ENCODE measurements around the gene ERBB4. TPM values are rescaled to one million over a fixed set of nuclear protein-coding genes. Genes with fewer than 3 reads are reported as not detected.

The ERBB4 gene
- total RNA-seq, 1 experiment from 2014 or later: not detected

DNA sequence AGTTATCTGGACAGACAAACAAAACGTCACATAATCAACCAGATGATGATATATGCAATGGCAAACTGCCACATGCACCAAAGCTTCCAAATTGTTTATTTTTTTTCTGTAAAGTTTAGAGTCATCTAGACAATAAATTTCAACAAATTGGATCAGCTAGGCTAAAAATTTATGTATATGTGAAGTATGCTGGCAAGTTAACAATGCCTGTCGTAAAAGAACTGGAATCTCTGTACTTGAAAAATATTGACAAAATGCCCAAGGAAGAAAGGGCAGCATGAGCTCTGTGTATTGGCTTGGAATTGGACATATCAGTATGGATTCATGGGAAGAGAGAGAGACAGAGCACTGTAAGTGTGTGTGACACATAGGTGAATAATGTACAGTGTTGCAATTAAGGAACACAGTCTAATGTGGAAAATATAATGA is 309.8 kb downstream of the ERBB4 start:
- no peaks in the 10 kb centered on the region for H3K9me3 Mint-ChIP-seq (ENCODE audit: unreplicated experiment)
- no peak overlapping the region for H3K4me3 Mint-ChIP-seq (ENCODE audit: unreplicated experiment)
- no peak for TF ChIP-seq CTCF (IDR thresholded peaks at IDR 0.05; ENCODE audit: unreplicated experiment)
- peaks cover 70% of the 10 kb centered on the region for H3K27me3 Mint-ChIP-seq (ENCODE audit: insufficient read depth, unreplicated experiment)
- CTCF ChIA-PET: no interaction called here
- intact Hi-C loops (cut with micrococcal nuclease): no loop called here
- H3K27ac Mint-ChIP-seq (ENCODE audit: low read depth, unreplicated experiment): no peak overlapping the region
- no TSS peak for BruUV-seq (replicated peaks)
- H3K36me3 Mint-ChIP-seq (ENCODE audit: insufficient read depth, unreplicated experiment): no peaks in the 10 kb centered on the region
- POLR2A ChIA-PET: interaction anchor here (1.2 kb wide), 1 partner anchor 11 kb away, joined by 4 read pairs; no protein-coding TSS in a partner anchor
- DNase-seq (ENCODE audit: unreplicated experiment): peak; percentile 5
- H3K4me1 Mint-ChIP-seq (ENCODE audit: insufficient read depth, unreplicated experiment): peaks cover 6% of the 10 kb centered on the region

- Mint-ChIP-seq H3K4me3 (ENCODE audit: unreplicated experiment) (no peak overlapping the region), H3K27me3 (ENCODE audit: insufficient read depth, unreplicated experiment) (peaks cover 76% of the 10 kb centered on the region), H3K27ac (ENCODE audit: low read depth, unreplicated experiment) (no peak overlapping the region), H3K36me3 (ENCODE audit: insufficient read depth, unreplicated experiment) (no peaks in the 10 kb centered on the region), H3K9me3 (ENCODE audit: unreplicated experiment) (no peaks in the 10 kb centered on the region), H3K4me1 (ENCODE audit: insufficient read depth, unreplicated experiment) (peaks cover 6% of the 10 kb centered on the region)
- no TSS peak for BruUV-seq (replicated peaks)
- TF ChIP-seq CTCF (IDR thresholded peaks at IDR 0.05; ENCODE audit: unreplicated experiment): no peak
- intact Hi-C loops (cut with micrococcal nuclease): no loop called here
- ChIA-PET POLR2A (interaction anchor here (0.6 to 0.9 kb wide), 2 partner anchors 12 to 415 kb away, joined by 3 to 4 read pairs; no protein-coding TSS in a partner anchor), CTCF (interaction anchor here (0.6 to 1.1 kb wide), 2 partner anchors 295 to 1875 kb away, joined by 3 read pairs; no protein-coding TSS in a partner anchor)
- peak; percentile 87 for DNase-seq (ENCODE audit: unreplicated experiment)
Observed at GRCh38 chr2:212227755-212228154, 310.8 kb downstream of the ERBB4 start.

DNA sequence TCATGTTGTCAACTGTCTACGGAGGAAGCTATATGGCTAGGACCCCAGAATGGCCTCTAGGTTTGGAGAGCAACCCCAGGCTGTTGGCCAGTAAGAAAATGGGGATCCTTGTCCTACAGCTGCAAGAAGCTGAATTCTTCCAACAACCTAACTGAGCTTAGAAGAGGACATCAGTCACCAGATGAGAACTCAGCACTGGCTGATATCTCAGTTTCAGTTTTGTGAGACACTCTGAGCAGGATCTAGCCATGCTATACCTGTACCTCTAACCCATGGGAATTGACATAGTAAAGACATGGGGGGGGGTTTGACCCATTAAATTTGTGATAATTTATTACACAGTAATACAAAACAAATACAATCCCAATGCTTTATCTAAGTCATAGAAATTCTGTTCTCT is 312.5 kb downstream of the ERBB4 start:
- CTCF ChIA-PET: no interaction called here
- H3K27ac Mint-ChIP-seq (ENCODE audit: low read depth, unreplicated experiment): no peak overlapping the region
- DNase-seq (ENCODE audit: unreplicated experiment): no peak
- POLR2A ChIA-PET: no interaction called here
- intact Hi-C loops (cut with micrococcal nuclease): no loop called here
- H3K36me3 Mint-ChIP-seq (ENCODE audit: insufficient read depth, unreplicated experiment): no peaks in the 10 kb centered on the region
- peaks cover 76% of the 10 kb centered on the region for H3K27me3 Mint-ChIP-seq (ENCODE audit: insufficient read depth, unreplicated experiment)
- H3K4me1 Mint-ChIP-seq (ENCODE audit: insufficient read depth, unreplicated experiment): peaks cover 6% of the 10 kb centered on the region
- BruUV-seq (replicated peaks): no TSS peak
- TF ChIP-seq CTCF (IDR thresholded peaks at IDR 0.05; ENCODE audit: unreplicated experiment): no peak
- no peaks in the 10 kb centered on the region for H3K9me3 Mint-ChIP-seq (ENCODE audit: unreplicated experiment)
- no peak overlapping the region for H3K4me3 Mint-ChIP-seq (ENCODE audit: unreplicated experiment)

DNA sequence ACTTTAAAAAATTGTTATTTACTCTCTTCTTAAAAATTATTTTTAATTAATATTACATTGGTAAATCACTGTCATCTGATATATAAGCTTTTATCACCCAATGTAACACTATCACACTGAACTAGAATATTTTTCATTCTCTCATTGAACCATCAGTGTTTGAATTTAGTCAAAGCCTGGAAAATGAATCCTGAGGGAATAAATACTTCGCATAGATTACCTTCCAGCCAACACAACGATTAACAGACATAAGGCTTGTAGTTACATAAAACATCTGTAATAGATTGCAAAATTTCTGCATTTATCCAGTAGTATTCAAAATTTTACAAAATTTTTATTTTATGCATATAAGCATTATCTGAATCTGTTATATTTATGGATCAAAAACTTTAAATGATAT is 314.9 kb downstream of the ERBB4 start:
- BruUV-seq (replicated peaks): no TSS peak
- H3K27me3 Mint-ChIP-seq (ENCODE audit: insufficient read depth, unreplicated experiment): peaks cover 73% of the 10 kb centered on the region
- POLR2A ChIA-PET: no interaction called here
- intact Hi-C loops (cut with micrococcal nuclease): no loop called here
- no peak for TF ChIP-seq CTCF (IDR thresholded peaks at IDR 0.05; ENCODE audit: unreplicated experiment)
- no peak for DNase-seq (ENCODE audit: unreplicated experiment)
- H3K9me3 Mint-ChIP-seq (ENCODE audit: unreplicated experiment): no peaks in the 10 kb centered on the region
- no peak overlapping the region for H3K27ac Mint-ChIP-seq (ENCODE audit: low read depth, unreplicated experiment)
- CTCF ChIA-PET: interaction anchor here (0.7 kb wide), 1 partner anchor 211 kb away, joined by 4 read pairs; no protein-coding TSS in a partner anchor
- H3K36me3 Mint-ChIP-seq (ENCODE audit: insufficient read depth, unreplicated experiment): no peaks in the 10 kb centered on the region
- H3K4me1 Mint-ChIP-seq (ENCODE audit: insufficient read depth, unreplicated experiment): peaks cover under 1% of the 10 kb centered on the region
- H3K4me3 Mint-ChIP-seq (ENCODE audit: unreplicated experiment): no peak overlapping the region
